Activated CD4-positive, alpha-beta T cell treated with anti-CD3 and anti-CD28 coated beads, Interleukin-2, Interleukin-6, amounts not matched to agents 100 ng/mL and 50 ng/mL, durations not matched to agents 16 hours and 8 hours (primary cell): ENCODE measurements around the gene DLX5.

Experiments
- DNase-seq: peaks from one replicate; pipeline ENCODE4 v3.0.0-alpha.2; 2020

The DLX5 gene

GRCh38 chr7:97004247-97005182 is 20.1 kb downstream of the DLX5 start:
- DNase-seq, result no peak

- no peak for DNase-seq
Measured at GRCh38 chr7:97003262-97004246, 21.1 kb downstream of the DLX5 start.

DNA sequence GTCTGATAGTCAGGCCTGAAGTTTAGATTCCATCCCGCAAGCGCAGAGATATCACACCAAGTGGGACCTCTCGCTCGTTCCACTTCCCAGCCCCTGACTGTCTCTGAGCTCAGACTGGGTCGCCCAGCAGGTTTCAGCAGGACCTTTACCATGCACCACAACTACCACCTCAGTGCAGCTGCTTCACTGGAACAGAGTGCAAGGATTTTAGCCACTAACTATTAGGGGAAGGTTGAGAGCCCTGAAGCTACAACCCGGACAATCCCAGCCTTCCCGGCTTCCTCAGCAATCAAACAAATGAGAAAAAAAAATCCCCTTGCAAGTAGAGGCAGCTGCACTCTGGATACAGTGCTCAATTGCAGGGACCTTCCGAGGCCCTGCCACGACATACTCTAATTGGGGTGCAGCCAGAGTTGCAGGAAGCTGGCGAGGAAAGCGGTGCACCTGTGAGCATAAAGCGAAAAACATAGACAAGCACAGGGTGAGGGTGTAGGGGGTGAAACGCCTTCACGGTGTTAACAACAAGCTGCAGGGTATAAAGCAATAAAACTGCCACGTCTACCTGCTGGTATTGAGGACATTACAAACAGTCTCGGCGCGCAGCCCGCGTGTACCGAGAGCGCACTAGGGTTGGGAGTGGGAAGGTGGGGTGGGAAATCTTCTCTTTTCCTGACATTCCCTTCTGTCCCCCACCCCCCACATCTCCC is 21.9 kb downstream of the DLX5 start:
- no peak for DNase-seq

DNA sequence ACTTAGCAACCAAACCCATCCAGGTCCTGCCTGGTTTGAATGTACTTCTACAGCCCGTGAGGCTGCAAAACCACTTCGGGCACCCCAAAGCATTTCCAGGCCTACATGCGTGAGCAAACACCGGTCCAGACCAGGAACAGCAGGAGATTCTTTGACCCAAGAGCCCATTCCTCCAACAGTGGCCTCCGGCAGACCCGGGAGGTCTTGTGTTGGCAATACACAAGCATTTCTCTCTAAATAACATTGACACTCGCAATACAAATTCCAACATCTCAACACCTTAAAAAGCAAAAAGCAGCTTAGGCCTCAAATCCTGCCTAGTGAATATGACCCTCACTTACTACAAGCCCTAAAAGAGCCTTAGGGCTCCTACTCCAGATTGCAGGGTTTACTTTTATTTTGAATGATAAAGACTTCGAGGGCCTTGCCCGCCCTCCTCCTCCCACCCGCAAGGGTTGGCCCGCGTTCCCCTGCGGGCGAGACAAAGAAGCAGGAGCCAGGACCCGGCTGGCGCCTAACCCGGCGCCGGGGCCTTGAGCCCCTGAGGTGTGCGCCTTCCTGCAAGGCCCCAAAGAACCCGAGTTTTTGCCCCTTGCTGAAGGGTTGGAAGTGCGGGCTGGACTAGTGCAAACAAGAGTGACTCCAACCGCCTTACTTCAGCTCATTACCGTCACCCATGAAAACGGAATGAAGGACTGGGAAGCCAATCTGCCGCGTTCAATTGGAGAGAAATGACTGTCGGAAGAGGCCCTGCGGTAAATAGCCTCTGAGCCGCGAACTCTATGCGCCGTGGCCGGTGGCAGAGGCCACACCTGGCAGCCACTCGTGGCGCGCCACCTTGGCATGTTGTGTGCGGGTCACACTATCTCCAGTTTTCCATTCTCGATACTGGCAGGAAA is 22.7 kb downstream of the DLX5 start:
- no peak for DNase-seq

- no peak for DNase-seq
Measured at GRCh38 chr7:97001221-97001620, 23.4 kb downstream of the DLX5 start.

DNA sequence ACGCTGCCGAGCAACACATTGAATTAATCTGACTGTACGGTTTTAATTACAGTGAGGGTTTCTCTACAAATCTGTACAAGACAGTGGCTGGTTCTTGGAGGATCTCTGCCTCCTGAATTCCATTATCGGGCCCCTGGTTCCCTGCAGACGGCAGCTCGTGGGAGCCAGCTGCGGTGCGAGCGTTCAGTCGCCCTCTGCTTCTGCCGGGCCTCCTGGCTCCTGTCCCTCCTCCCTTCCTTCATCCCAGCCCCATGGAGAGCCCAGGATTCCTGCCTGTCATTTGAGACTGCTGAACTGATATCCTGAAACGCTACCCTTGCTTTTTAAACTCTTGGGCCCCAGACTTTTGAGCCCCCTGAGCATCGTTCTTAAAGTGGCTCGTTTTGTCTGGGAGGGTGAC is 25.9 kb downstream of the DLX5 start:
- DNase-seq, result no peak

GRCh38 chr7:96998333-96998732 is 26.3 kb downstream of the DLX5 start:
- no peak for DNase-seq

GRCh38 chr7:96997512-96998032 is 27.1 kb downstream of the DLX5 start:
- DNase-seq, result no peak

DNA sequence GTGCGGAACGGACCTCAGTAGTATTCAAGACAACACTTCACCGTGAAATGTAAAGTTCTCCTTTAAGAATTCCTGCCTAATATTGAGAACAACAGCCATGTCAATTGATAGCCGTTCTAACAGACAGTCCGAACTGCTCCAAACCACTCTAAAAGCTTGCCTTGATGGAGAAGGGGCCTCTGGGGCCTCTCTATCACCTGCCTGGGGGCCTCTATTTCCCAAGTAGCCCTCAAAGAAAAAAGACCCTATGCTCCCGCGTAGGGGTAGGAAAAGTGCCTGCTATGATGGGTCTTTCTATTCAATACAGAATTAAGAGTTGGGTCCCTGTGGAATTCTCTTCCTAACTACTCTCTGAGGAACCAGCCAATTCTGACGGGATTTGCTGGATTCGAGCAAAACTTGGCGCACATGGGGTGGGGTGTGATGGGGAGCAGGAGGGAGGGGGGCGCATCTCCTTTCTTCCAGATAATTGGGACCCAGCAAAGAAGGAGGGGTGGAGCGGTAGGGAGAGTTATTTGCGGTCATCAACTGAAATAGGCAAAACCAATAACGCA is 27.6 kb downstream of the DLX5 start:
- DNase-seq, result no peak

DNA sequence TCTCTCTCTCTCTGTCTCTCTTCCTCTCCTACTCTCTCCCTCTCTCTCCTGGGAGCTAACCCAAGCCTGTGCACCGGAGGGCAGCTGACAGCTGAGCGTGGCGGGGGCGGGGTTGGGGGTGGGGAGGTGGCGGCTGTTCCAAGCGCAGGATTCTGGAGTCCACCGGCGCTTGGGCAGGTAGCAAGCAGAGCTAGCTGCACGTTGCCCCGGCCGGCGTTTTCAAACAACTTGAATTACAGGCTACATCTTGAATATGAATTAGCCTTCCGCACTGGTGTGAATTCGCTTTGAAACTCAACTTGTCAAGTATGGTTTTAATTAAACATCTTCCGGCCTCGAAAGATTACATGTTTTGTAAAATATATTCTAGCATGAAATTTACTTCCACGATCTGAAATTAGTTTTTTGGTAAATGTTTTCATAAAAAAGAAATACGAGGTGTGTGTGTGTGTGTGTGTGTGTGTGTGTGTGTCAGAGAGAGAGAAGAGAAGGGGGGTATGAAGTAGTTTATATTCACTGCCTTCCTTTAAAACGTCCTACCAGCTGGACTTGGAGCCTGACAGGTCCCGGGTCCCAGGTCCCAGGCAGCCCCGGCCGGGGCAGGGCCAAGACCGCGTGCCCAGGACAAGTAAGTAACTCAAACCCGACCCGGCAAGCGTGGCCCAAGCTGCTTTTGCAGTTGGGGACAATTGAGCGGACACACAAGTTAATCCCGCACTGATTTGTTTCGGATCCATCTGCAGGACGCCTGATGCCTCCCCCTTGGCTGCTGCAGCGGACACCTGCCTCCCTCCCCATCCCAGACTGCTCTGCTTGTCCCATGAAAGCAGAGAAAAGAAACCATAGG is 28.3 kb downstream of the DLX5 start:
- no peak for DNase-seq

GRCh38 chr7:96995406-96996110 is 29.1 kb downstream of the DLX5 start:
- DNase-seq, result no peak

DNA sequence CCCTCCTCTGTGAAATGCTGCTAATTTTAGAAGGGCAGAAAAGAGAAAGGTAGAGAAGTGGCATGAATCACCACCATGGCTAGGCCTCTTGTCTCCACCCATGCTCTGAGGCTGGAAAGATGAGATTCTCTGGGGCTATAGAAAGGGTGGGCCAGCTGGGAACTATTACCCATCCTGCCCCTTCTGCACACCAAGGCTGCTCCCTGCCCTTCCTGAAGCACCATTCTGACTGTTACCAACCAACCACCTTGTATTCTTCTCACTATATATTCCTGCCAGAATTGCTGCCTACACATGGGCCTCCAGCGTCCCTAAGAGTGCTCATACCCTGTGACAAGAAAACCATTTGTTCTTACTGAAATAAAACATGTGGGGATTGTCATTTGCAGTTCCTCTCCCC is 30.7 kb downstream of the DLX5 start:
- DNase-seq, result no peak

GRCh38 chr7:96993094-96993865 is 31.4 kb downstream of the DLX5 start:
- no peak for DNase-seq

GRCh38 chr7:96992192-96993005 is 32.2 kb downstream of the DLX5 start:
- DNase-seq, result no peak

DNA sequence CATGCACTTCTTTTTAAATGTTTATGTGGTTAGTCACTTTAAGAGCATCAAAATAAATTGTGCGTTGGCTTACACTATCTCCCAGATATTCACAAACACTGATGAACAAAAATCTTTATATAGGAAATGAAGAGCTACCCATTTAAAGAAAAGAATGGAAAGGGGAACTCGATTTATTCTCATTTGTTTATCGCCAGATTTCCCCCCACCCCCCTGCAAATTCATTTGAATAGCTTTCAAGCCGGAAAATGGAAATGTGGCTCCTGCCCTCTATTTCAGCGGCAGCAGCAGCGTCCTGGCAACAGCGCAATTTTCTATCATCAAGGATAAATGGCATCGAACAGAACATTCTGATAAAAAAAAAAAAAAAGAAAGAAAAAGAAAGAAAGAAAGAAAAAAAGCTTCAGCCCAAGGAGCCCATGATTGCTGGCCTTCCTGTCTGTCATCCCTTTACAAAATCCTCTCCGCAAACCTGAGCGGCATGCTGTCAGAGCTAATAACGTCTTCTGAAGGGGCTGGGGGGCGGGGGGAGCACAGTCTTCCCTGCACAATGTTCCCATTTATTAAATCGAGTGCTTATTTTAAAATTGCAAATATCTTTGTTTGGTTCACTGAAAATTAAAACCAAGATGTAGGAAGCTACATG is 33.0 kb downstream of the DLX5 start:
- DNase-seq, result no peak

DNA sequence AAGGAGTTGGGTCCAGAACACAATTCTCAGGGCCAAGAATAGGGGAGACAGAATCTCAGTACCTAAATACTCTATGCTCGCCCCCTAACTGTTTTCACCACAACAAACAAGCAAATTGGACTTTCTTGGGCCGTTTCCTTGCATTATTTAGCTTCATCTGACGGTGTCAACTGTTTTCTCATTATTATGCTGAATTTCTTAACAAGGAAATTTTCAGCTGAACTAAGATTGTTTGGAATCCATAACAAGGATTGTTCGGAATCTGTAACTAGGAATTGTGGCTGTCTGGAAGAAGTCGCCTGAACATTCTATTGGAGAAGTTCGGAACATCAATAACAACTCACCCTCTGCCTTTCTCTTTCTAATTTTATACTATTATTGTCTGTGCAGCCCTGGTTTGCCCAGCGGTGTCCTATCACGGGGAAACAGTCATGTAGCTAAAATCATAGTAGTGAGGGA is 34.7 kb downstream of the DLX5 start:
- DNase-seq, result no peak

DNA sequence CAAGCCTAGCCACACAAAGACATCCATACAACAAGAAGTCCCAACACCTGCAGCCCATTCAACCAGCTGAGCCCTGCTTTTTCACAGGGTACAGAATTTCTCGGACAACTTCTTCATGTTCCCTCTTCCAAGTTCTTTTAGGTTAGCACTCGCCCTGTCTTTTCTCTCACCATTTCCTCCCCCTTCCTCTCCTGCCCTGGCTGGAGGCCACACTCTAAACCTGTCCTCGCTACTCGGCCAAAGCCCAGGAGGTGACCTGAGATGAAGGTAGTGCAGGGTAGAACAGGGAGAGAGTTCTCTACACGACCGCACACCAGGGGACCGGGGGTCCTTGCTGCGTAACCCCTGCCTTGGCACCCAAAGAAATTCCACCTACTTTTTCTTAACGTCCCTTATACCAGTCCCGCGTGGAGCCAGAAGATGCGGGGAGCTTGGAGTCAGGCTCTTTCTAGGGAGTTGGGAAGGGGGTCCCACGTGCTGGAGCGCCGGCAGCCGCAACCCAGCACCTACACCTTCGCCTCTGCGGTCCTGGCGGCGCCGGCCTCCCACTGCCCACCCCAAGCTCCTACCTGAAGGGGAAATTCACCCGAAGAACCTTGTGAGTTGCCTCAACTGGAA is 35.3 kb downstream of the DLX5 start:
- DNase-seq, result no peak
